Measurements from ENCODE around the gene GALR3.

Gene GALR3

GRCh38 chr22:37824674-37825641 is 1.8 kb downstream of the GALR3 start:
- intact Hi-C loops (cut with micrococcal nuclease), result no loop called here
- Mint-ChIP-seq H3K36me3 (ENCODE audit: low read depth) (peaks cover 23% of the 10 kb centered on the region), H3K4me3 (peak overlapping the region; percentile 61), H3K4me1 (ENCODE audit: low read depth) (peaks cover 6% of the 10 kb centered on the region), H3K9me3 (no peaks in the 10 kb centered on the region), H3K27me3 (peaks cover 41% of the 10 kb centered on the region), H3K27ac (no peak overlapping the region)

- Mint-ChIP-seq H3K27me3 (peaks cover 25% of the 10 kb centered on the region), H3K4me3 (no peak overlapping the region), H3K4me1 (ENCODE audit: low read depth) (peaks cover 1% of the 10 kb centered on the region), H3K36me3 (ENCODE audit: low read depth) (peaks cover 44% of the 10 kb centered on the region), H3K9me3 (no peaks in the 10 kb centered on the region), H3K27ac (no peak overlapping the region)
- intact Hi-C loops (cut with micrococcal nuclease), result no loop called here
These were observed 3.9 kb downstream of the GALR3 start for GRCh38 chr22:37827056-37827455.

- Mint-ChIP-seq H3K9me3 (no peaks in the 10 kb centered on the region), H3K4me3 (no peak overlapping the region), H3K27ac (no peak overlapping the region), H3K4me1 (ENCODE audit: low read depth) (no peaks in the 10 kb centered on the region), H3K27me3 (peaks cover 5% of the 10 kb centered on the region), H3K36me3 (ENCODE audit: low read depth) (peaks cover 73% of the 10 kb centered on the region)
- intact Hi-C loops (cut with micrococcal nuclease), result no loop called here
These were observed 7.1 kb downstream of the GALR3 start for GRCh38 chr22:37830093-37830842.

- Mint-ChIP-seq H3K4me3 (no peak overlapping the region), H3K4me1 (ENCODE audit: low read depth) (no peaks in the 10 kb centered on the region), H3K27me3 (no peaks in the 10 kb centered on the region), H3K9me3 (no peaks in the 10 kb centered on the region), H3K27ac (no peak overlapping the region), H3K36me3 (ENCODE audit: low read depth) (peaks cover 81% of the 10 kb centered on the region)
- intact Hi-C loops (cut with micrococcal nuclease), result no loop called here
These were observed 8.3 kb downstream of the GALR3 start for GRCh38 chr22:37831472-37831871.

- Mint-ChIP-seq H3K27ac (no peak overlapping the region), H3K4me1 (ENCODE audit: low read depth) (no peaks in the 10 kb centered on the region), H3K36me3 (ENCODE audit: low read depth) (peaks cover 83% of the 10 kb centered on the region), H3K27me3 (no peaks in the 10 kb centered on the region), H3K9me3 (no peaks in the 10 kb centered on the region), H3K4me3 (no peak overlapping the region)
- intact Hi-C loops (cut with micrococcal nuclease), result no loop called here
These were observed 9.1 kb downstream of the GALR3 start for GRCh38 chr22:37832022-37832857.

- Mint-ChIP-seq H3K9me3 (no peaks in the 10 kb centered on the region), H3K27ac (no peak overlapping the region), H3K27me3 (no peaks in the 10 kb centered on the region), H3K4me1 (ENCODE audit: low read depth) (peaks cover 12% of the 10 kb centered on the region), H3K4me3 (no peak overlapping the region), H3K36me3 (ENCODE audit: low read depth) (peaks cover 29% of the 10 kb centered on the region)
- intact Hi-C loops (cut with micrococcal nuclease), result no loop called here
These were observed 19.0 kb downstream of the GALR3 start for GRCh38 chr22:37842015-37842793.

GRCh38 chr22:37843741-37844089 is 20.5 kb downstream of the GALR3 start:
- H3K4me3 Mint-ChIP-seq, result peak overlapping the region; percentile 77
- peak overlapping the region; percentile 84 for H3K27ac Mint-ChIP-seq
- intact Hi-C loops (cut with micrococcal nuclease), result no loop called here
- H3K9me3 Mint-ChIP-seq, result no peaks in the 10 kb centered on the region
- H3K36me3 Mint-ChIP-seq (ENCODE audit: low read depth), result peaks cover 23% of the 10 kb centered on the region
- H3K27me3 Mint-ChIP-seq, result no peaks in the 10 kb centered on the region
- H3K4me1 Mint-ChIP-seq (ENCODE audit: low read depth), result peaks cover 25% of the 10 kb centered on the region

GRCh38 chr22:37844904-37845329 is 21.7 kb downstream of the GALR3 start:
- peak overlapping the region; percentile 77 for H3K4me3 Mint-ChIP-seq
- H3K4me1 Mint-ChIP-seq (ENCODE audit: low read depth), result peaks cover 30% of the 10 kb centered on the region
- H3K36me3 Mint-ChIP-seq (ENCODE audit: low read depth), result peaks cover 25% of the 10 kb centered on the region
- no peaks in the 10 kb centered on the region for H3K9me3 Mint-ChIP-seq
- H3K27ac Mint-ChIP-seq, result peak overlapping the region; percentile 84
- intact Hi-C loops (cut with micrococcal nuclease), result no loop called here
- H3K27me3 Mint-ChIP-seq, result no peaks in the 10 kb centered on the region

GRCh38 chr22:37846433-37846832 is 23.3 kb downstream of the GALR3 start:
- intact Hi-C loops (cut with micrococcal nuclease), result no loop called here

GRCh38 chr22:37848587-37849088 is 25.5 kb downstream of the GALR3 start:
- H3K9me3 Mint-ChIP-seq, result no peaks in the 10 kb centered on the region
- peaks cover 51% of the 10 kb centered on the region for H3K36me3 Mint-ChIP-seq (ENCODE audit: low read depth)
- intact Hi-C loops (cut with micrococcal nuclease), result no loop called here
- peak overlapping the region; percentile 99 for H3K27ac Mint-ChIP-seq
- H3K27me3 Mint-ChIP-seq, result no peaks in the 10 kb centered on the region
- H3K4me3 Mint-ChIP-seq, result peak overlapping the region; percentile 95
- H3K4me1 Mint-ChIP-seq (ENCODE audit: low read depth), result peaks cover 34% of the 10 kb centered on the region

More at GRCh38 chr22:37846433-37846832, 23.3 kb downstream of the GALR3 start:
- Mint-ChIP-seq H3K36me3 (ENCODE audit: low read depth) (peaks cover 30% of the 10 kb centered on the region), H3K9me3 (no peaks in the 10 kb centered on the region), H3K27me3 (no peaks in the 10 kb centered on the region), H3K27ac (no peak overlapping the region), H3K4me3 (no peak overlapping the region), H3K4me1 (ENCODE audit: low read depth) (peaks cover 35% of the 10 kb centered on the region)

- Mint-ChIP-seq H3K27me3 (no peaks in the 10 kb centered on the region), H3K27ac (peak within 1 kb of the TSS; percentile 99), H3K9me3 (no peaks in the 10 kb centered on the region), H3K4me1 (ENCODE audit: low read depth) (peaks cover 39% of the 10 kb centered on the region), H3K36me3 (ENCODE audit: low read depth) (peaks cover 57% of the 10 kb centered on the region), H3K4me3 (peak within 1 kb of the TSS; percentile 95)
- intact Hi-C loops (cut with micrococcal nuclease), result no loop called here
These were observed 26.0 kb downstream of the GALR3 start, which contains the start of gene EIF3L for GRCh38 chr22:37849089-37849751. Gene EIF3L (plus strand): TSS chr22:37849419. CDS start chr22:37849450, 31 bp downstream.

GRCh38 chr22:37850801-37851200 is 27.6 kb downstream of the GALR3 start:
- H3K36me3 Mint-ChIP-seq (ENCODE audit: low read depth), result peaks cover 73% of the 10 kb centered on the region
- peaks cover 40% of the 10 kb centered on the region for H3K4me1 Mint-ChIP-seq (ENCODE audit: low read depth)
- no peaks in the 10 kb centered on the region for H3K9me3 Mint-ChIP-seq
- H3K27ac Mint-ChIP-seq, result no peak overlapping the region
- H3K4me3 Mint-ChIP-seq, result no peak overlapping the region
- intact Hi-C loops (cut with micrococcal nuclease), result no loop called here
- no peaks in the 10 kb centered on the region for H3K27me3 Mint-ChIP-seq

Data from dendritic cell treated with granulocyte-macrophage colony-stimulating factor and Interleukin-4, amounts not matched to agents 40 ng/mL and 50 ng/mL, for 4 days (primary cell).